ENCODE results near the gene TMEM131. TPM values are rescaled to one million over a fixed set of nuclear protein-coding genes. Genes with fewer than 3 reads are reported as not detected.
"Not testable (repeated sequence)": the region's sequence is repeated elsewhere in the genome, so short reads cannot be mapped to it uniquely, and the experiment has no call there.

The TMEM131 gene
- total and polyA plus RNA-seq, 12 donors: 13.7 to 57.5 (median 34.0) TPM

DNA sequence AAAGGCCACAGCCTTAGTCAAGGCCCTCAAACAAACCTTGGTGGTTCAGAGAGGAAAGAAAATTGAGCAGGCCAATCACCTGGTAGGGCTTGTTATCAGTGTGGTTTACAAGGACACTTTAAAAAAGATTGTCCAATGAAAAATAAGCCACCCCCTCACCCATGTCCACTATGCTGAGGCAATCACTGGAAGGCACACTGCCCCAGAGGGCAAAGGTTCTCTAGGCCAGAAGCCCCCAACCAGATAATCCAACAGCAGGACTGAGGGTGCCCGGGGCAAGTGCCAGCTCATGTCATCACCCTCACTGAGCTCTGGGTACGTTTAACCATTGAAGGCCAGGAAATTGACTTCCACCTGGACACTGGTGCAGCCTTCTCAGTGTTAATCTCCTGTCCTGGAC is 171.7 kb downstream of the TMEM131 start:
- intact Hi-C loops (cut with DNase I); DNase-seq; H3K4me1 ChIP-seq (replicated peaks in 1 of 2); H3K9me3 ChIP-seq (replicated peaks in 1 of 3); H3K36me3 ChIP-seq (replicated peaks in 1 of 2); H3K27ac ChIP-seq; H3K4me3 ChIP-seq; H3K27me3 ChIP-seq: not testable (repeated sequence)
- 83 to 100% (median 87%) methylated on average over 1 to 2 of the region's 2 CpGs for WGBS, 4 donors

DNA sequence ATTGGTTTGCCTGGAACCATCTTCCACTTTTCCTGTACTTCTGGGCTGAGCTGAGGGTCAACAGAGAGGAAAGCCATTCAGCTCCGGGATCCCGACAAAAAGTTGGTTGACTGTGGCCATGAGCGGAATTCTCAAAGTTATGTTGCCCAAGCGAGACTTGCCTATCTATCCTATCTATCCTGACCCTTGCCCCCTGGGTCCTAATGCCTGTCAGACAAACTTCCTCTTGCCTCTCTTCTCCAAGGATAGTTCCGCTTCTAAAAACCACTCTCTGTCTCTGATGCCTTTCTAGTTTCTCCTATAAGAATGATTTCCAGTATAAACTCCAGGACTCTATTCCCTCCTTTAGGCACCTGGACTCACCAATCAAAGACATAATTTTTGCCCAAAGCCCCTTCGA is 173.9 kb downstream of the TMEM131 start:
- H3K27me3 ChIP-seq; H3K27ac ChIP-seq; DNase-seq; H3K4me1 ChIP-seq (replicated peaks in 1 of 2); H3K9me3 ChIP-seq (replicated peaks in 1 of 3); H3K36me3 ChIP-seq (replicated peaks in 1 of 2); H3K4me3 ChIP-seq; intact Hi-C loops (cut with DNase I): not testable (repeated sequence)
- 95 to 98% (median 98%) methylated on average over 6 of the region's 6 CpGs for WGBS, 4 donors

DNA sequence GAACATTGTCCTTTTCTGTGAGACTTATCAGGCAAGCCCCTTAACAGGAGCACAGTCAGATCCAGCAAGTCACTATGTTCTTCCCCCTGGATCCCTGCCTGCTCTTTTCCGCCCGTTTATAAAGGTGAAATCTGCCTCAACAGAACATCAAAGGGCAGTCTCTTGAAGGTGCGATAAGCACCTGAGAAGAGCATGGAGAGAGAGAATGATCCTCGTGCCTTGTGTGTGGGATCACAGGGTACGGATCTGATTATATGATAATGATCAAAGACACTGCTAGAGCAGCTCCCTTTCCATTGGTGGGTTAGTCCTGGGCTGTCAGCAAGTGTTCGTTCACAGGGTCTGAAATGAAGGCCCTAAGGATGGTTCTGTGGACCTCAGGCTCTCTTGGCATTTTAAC is 176.0 kb downstream of the TMEM131 start:
- no peak for TF ChIP-seq POLR2A (IDR thresholded peaks at IDR 0.05)
- no peak for TF ChIP-seq CTCF (IDR thresholded peaks at IDR 0.05)
- Histone ChIP-seq H3K4me3 (no peak overlapping the region), H3K27ac (no peak overlapping the region), H3K27me3 (no peaks in the 10 kb centered on the region), H3K4me1 (replicated peaks in 1 of 2) (no peaks in the 10 kb centered on the region), H3K9me3 (replicated peaks in 1 of 3) (no peaks in the 10 kb centered on the region), H3K36me3 (replicated peaks in 1 of 2) (no peaks in the 10 kb centered on the region)
- no peak for DNase-seq
- intact Hi-C loops (cut with DNase I): no loop called here
- WGBS, 4 donors: 77 to 91% (median 84%) methylated on average over 6 of the region's 6 CpGs

DNA sequence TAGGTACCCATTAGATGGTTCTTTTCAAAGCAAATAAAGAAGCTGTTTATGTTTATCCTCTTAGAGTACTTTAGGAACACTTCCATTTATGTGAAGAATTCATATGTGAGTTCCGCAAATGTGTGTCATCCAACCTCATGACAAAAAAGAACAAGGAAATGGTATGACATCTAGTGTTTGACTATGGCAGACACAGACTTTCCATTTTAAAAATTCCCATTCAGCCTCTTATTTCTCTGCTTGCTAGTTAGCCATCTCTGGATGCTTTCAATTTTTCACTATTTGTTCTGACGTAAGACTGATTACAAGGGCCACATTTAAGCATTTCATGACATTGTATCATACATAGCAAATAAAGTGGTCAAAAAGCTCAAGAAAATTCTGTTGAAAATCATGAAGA is 179.3 kb downstream of the TMEM131 start:
- intact Hi-C loops (cut with DNase I): no loop called here
- no peaks in the 10 kb centered on the region for H3K4me1 ChIP-seq (replicated peaks in 1 of 2)
- DNase-seq: no peak
- TF ChIP-seq POLR2A (IDR thresholded peaks at IDR 0.05) (no peak), CTCF (IDR thresholded peaks at IDR 0.05) (no peak)
- H3K27ac ChIP-seq: no peak overlapping the region
- H3K4me3 ChIP-seq: no peak overlapping the region
- 97 to 100% (median 98%) methylated on average over 2 of the region's 2 CpGs for WGBS, 4 donors
- H3K27me3 ChIP-seq: no peaks in the 10 kb centered on the region
- H3K36me3 ChIP-seq (replicated peaks in 1 of 2): peaks cover 0 to 15% of the 10 kb centered on the region in 2 donors
- H3K9me3 ChIP-seq (replicated peaks in 1 of 3): no peaks in the 10 kb centered on the region

DNA sequence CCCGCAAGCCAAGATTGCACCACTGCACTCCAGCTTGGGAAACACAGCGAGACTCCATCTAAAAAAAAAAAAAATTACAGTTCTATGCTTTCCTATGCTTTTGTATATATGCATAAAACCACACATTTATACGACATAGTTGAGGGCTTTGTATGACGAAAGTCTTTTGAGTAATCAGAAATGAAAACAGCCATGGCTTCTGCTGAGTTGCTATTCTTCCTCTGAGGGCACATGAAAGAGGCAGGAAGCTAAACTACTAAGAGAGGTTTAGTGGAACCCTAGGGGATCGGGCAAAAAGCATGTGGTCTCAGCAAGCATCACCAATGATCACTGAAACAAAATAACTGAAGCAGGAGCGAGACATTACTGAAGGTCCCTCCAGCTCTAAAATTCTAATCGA is 182.8 kb downstream of the TMEM131 start:
- no peaks in the 10 kb centered on the region for H3K9me3 ChIP-seq (replicated peaks in 1 of 3)
- H3K27ac ChIP-seq: no peak overlapping the region
- DNase-seq: no peak
- H3K27me3 ChIP-seq: no peaks in the 10 kb centered on the region
- no peaks in the 10 kb centered on the region for H3K4me1 ChIP-seq (replicated peaks in 1 of 2)
- no peak overlapping the region for H3K4me3 ChIP-seq
- TF ChIP-seq CTCF (IDR thresholded peaks at IDR 0.05) (no peak), POLR2A (IDR thresholded peaks at IDR 0.05) (no peak)
- peaks cover 0 to 15% of the 10 kb centered on the region in 2 donors for H3K36me3 ChIP-seq (replicated peaks in 1 of 2)
- WGBS, 4 donors: 89 to 94% (median 92%) methylated on average over 7 of the region's 7 CpGs
- intact Hi-C loops (cut with DNase I): no loop called here
